T follicular helper cell (primary cell): ENCODE measurements around the gene SPZ1.
"Not testable (repeated sequence)": the region's sequence is repeated elsewhere in the genome, so short reads cannot be mapped to it uniquely, and the experiment has no call there.

Experiments
- DNase-seq: peaks from one replicate; pipeline ENCODE4 v3.0.0-alpha.2; 2020; ENCODE audit warnings: low read depth

The SPZ1 gene

GRCh38 chr5:80337379-80337778 lies 17.6 kb downstream of the SPZ1 start:
- DNase-seq = no peak

- no peak for DNase-seq
Observed at GRCh38 chr5:80339116-80339515, 19.3 kb downstream of the SPZ1 start.

GRCh38 chr5:80341016-80341775 lies 21.4 kb downstream of the SPZ1 start:
- no peak for DNase-seq

- no peak for DNase-seq
Observed at GRCh38 chr5:80343067-80343466, 23.3 kb downstream of the SPZ1 start.

GRCh38 chr5:80346055-80346454 lies 26.3 kb downstream of the SPZ1 start:
- no peak for DNase-seq

GRCh38 chr5:80348171-80348570 lies 28.4 kb downstream of the SPZ1 start:
- DNase-seq = no peak

GRCh38 chr5:80351019-80351418 lies 31.2 kb downstream of the SPZ1 start:
- DNase-seq = not testable (repeated sequence)

- no peak for DNase-seq
Observed at GRCh38 chr5:80355686-80356085, 35.9 kb downstream of the SPZ1 start.

- no peak for DNase-seq
Observed at GRCh38 chr5:80357671-80358070, 37.9 kb downstream of the SPZ1 start.

GRCh38 chr5:80360914-80361444 lies 41.2 kb downstream of the SPZ1 start:
- DNase-seq = no peak

GRCh38 chr5:80364892-80365291 lies 45.1 kb downstream of the SPZ1 start:
- DNase-seq = no peak

GRCh38 chr5:80368661-80369480 lies 49.1 kb downstream of the SPZ1 start:
- DNase-seq = no peak

- DNase-seq = no peak
Observed at GRCh38 chr5:80369521-80369920, 49.7 kb downstream of the SPZ1 start.

- no peak for DNase-seq
Observed at GRCh38 chr5:80370390-80370789, 50.6 kb downstream of the SPZ1 start.
